ENCODE results near the gene FRMD4A.

GRCh38 chr10:13751191-13751764 is 579.4 kb downstream of the FRMD4A start:
- TF ChIP-seq CTCF (IDR thresholded peaks at IDR 0.05): no peak
- TF ChIP-seq EP300 (IDR thresholded peaks at IDR 0.05): no peak
- TF ChIP-seq POLR2AphosphoS5 (IDR thresholded peaks at IDR 0.05): no peak
- TF ChIP-seq POLR2A (IDR thresholded peaks at IDR 0.05): no peak
